ENCODE data around the gene PRLH.

Gene PRLH

DNA sequence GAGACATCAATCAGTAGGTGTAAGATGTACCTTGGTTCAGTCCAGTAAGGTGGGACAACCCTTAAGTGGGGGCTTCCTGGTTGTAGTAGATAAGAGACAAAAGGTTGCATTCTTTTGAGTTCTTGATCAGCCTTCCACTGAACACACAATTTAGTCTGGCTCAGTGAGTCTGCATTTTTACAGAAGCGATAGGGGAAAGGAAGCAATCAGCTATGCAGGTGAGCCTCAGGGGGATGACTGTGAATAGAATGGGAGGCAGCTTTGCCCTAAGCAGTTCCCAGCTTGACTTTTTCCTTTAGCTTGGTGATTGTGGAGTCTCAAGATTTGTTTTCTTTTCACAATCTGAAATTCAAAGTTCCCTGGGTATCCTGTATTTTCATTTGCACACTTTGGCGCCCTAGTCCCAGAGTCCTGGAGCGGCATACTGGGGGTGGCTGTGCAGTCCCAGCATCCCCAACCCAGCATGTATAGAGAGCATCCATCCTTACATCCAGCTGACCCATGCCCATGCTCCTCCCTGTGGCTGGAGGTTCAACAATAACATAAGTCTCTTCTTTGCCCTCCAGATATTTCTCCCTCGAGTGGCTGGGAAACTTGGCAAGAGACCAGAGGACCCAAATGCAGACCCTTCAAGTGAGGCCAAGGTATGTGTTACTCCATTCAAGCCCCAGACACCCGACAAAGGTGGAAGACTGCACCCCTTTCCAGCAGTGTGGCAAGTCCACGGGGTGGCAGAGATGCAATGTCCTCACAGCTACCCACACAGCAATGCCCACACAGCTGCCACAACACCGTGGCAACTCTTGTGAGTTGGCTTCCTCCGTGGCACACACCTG is 20.1 kb upstream of the PRLH start:
- TF ChIP-seq, protein P1, sequence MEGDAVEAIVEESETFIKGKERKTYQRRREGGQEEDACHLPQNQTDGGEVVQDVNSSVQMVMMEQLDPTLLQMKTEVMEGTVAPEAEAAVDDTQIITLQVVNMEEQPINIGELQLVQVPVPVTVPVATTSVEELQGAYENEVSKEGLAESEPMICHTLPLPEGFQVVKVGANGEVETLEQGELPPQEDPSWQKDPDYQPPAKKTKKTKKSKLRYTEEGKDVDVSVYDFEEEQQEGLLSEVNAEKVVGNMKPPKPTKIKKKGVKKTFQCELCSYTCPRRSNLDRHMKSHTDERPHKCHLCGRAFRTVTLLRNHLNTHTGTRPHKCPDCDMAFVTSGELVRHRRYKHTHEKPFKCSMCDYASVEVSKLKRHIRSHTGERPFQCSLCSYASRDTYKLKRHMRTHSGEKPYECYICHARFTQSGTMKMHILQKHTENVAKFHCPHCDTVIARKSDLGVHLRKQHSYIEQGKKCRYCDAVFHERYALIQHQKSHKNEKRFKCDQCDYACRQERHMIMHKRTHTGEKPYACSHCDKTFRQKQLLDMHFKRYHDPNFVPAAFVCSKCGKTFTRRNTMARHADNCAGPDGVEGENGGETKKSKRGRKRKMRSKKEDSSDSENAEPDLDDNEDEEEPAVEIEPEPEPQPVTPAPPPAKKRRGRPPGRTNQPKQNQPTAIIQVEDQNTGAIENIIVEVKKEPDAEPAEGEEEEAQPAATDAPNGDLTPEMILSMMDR (conservative IDR thresholded peaks at IDR 0.05; ENCODE audit: low read length) = no peak
- no peak for TF ChIP-seq EZH2phosphoT487 (IDR thresholded peaks at IDR 0.05; ENCODE audit: borderline replicate concordance)
- H3K79me2 ChIP-seq (ENCODE audit: insufficient read depth, low read length) = no peaks in the 10 kb centered on the region
- no peaks in the 10 kb centered on the region for H3K9me2 ChIP-seq (replicated peaks; ENCODE audit: low read depth, low read length)
- H4K20me1 ChIP-seq (ENCODE audit: insufficient read depth, low read length, poor library complexity, severe bottlenecking) = no peaks in the 10 kb centered on the region
- H3K4me3 ChIP-seq (ENCODE audit: low read length, poor library complexity, severe bottlenecking) = no peak overlapping the region
- H3F3A ChIP-seq (ENCODE audit: low read depth) = no peaks in the 10 kb centered on the region
- no peak overlapping the region for H3K4me2 ChIP-seq (ENCODE audit: low read depth, low read length, poor library complexity, severe bottlenecking)
- no peak overlapping the region for H3K9ac ChIP-seq (ENCODE audit: low read depth, low read length, poor library complexity, severe bottlenecking)
- H3K27me3 ChIP-seq (ENCODE audit: insufficient read depth, low read length, poor library complexity, severe bottlenecking) = no peaks in the 10 kb centered on the region
- H2AFZ ChIP-seq (ENCODE audit: low read length) = no peak overlapping the region
- H3K4me1 ChIP-seq (ENCODE audit: insufficient read depth, low read length, poor library complexity, severe bottlenecking) = no peaks in the 10 kb centered on the region
- no peaks in the 10 kb centered on the region for H3K36me3 ChIP-seq (ENCODE audit: insufficient read depth, low read length)
- H3K9me3 ChIP-seq (ENCODE audit: insufficient read depth, low read depth, low read length) = no peaks in the 10 kb centered on the region

GRCh38 chr2:237546876-237547395 is 19.4 kb upstream of the PRLH start:
- H3K4me3 ChIP-seq (ENCODE audit: low read length, poor library complexity, severe bottlenecking) = no peak overlapping the region
- H3K36me3 ChIP-seq (ENCODE audit: insufficient read depth, low read length) = no peaks in the 10 kb centered on the region
- no peaks in the 10 kb centered on the region for H3K79me2 ChIP-seq (ENCODE audit: insufficient read depth, low read length)
- no peak overlapping the region for H3K9ac ChIP-seq (ENCODE audit: low read depth, low read length, poor library complexity, severe bottlenecking)
- TF ChIP-seq, protein P1 (conservative IDR thresholded peaks at IDR 0.05; ENCODE audit: low read length) = no peak
- TF ChIP-seq EZH2phosphoT487 (IDR thresholded peaks at IDR 0.05; ENCODE audit: borderline replicate concordance) = no peak
- no peaks in the 10 kb centered on the region for H3F3A ChIP-seq (ENCODE audit: low read depth)
- H2AFZ ChIP-seq (ENCODE audit: low read length) = no peak overlapping the region
- no peak overlapping the region for H3K4me2 ChIP-seq (ENCODE audit: low read depth, low read length, poor library complexity, severe bottlenecking)
- no peaks in the 10 kb centered on the region for H3K9me2 ChIP-seq (replicated peaks; ENCODE audit: low read depth, low read length)
- no peaks in the 10 kb centered on the region for H3K27me3 ChIP-seq (ENCODE audit: insufficient read depth, low read length, poor library complexity, severe bottlenecking)
- no peaks in the 10 kb centered on the region for H3K4me1 ChIP-seq (ENCODE audit: insufficient read depth, low read length, poor library complexity, severe bottlenecking)
- no peaks in the 10 kb centered on the region for H3K9me3 ChIP-seq (ENCODE audit: insufficient read depth, low read depth, low read length)
- H4K20me1 ChIP-seq (ENCODE audit: insufficient read depth, low read length, poor library complexity, severe bottlenecking) = no peaks in the 10 kb centered on the region

- Histone ChIP-seq H3K4me2 (ENCODE audit: low read depth, low read length, poor library complexity, severe bottlenecking) (no peak overlapping the region), H3K4me3 (ENCODE audit: low read length, poor library complexity, severe bottlenecking) (no peak overlapping the region), H3K79me2 (ENCODE audit: insufficient read depth, low read length) (no peaks in the 10 kb centered on the region), H3K36me3 (ENCODE audit: insufficient read depth, low read length) (no peaks in the 10 kb centered on the region), H3K9me2 (replicated peaks; ENCODE audit: low read depth, low read length) (no peaks in the 10 kb centered on the region), H3F3A (ENCODE audit: low read depth) (no peaks in the 10 kb centered on the region), H3K9ac (ENCODE audit: low read depth, low read length, poor library complexity, severe bottlenecking) (no peak overlapping the region), H3K27me3 (ENCODE audit: insufficient read depth, low read length, poor library complexity, severe bottlenecking) (no peaks in the 10 kb centered on the region), H3K4me1 (ENCODE audit: insufficient read depth, low read length, poor library complexity, severe bottlenecking) (no peaks in the 10 kb centered on the region), H3K9me3 (ENCODE audit: insufficient read depth, low read depth, low read length) (no peaks in the 10 kb centered on the region), H2AFZ (ENCODE audit: low read length) (no peak overlapping the region), H4K20me1 (ENCODE audit: insufficient read depth, low read length, poor library complexity, severe bottlenecking) (no peaks in the 10 kb centered on the region)
- TF ChIP-seq, protein P1 (conservative IDR thresholded peaks at IDR 0.05; ENCODE audit: low read length) = no peak
- TF ChIP-seq EZH2phosphoT487 (IDR thresholded peaks at IDR 0.05; ENCODE audit: borderline replicate concordance) = no peak
Observed at GRCh38 chr2:237547841-237548416, 18.4 kb upstream of the PRLH start.
